ENCODE results near the gene WAPL. TPM values are rescaled to one million over a fixed set of nuclear protein-coding genes. Genes with fewer than 3 reads are reported as not detected.

WAPL gene
- 18.8 and 27.6 TPM in 2 replicates for polyA plus RNA-seq

GRCh38 chr10:86521678-86522509 is at the start of gene WAPL:
TSS of gene WAPL (minus strand) at chr10:86521792. CDS start at chr10:86518069, 3,723 bp downstream.

Other genes starting within 250 kb of the WAPL start
- gene GRID1, start 155.0 kb downstream of the WAPL start, polyA plus RNA-seq = 0.52 and 3.9 TPM in 2 replicates
- 0.20 TPM in 1 of 2 replicates, not detected in the other for gene OPN4, start 132.8 kb upstream of the WAPL start, polyA plus RNA-seq
- gene LDB3, start 146.7 kb upstream of the WAPL start, polyA plus RNA-seq = 1.1 and 2.1 TPM in 2 replicates
- 5.7 and 8.5 TPM in 2 replicates for gene BMPR1A, start 234.8 kb upstream of the WAPL start, polyA plus RNA-seq

Measured in Purkinje cell (primary cell).